HG03103 (cell line): ENCODE measurements around the gene PRR12.
A peak's percentile ranks its signal among the peaks of the same experiment; 100 is the strongest.

ENCODE experiments used
- ATAC-seq: cut with Tn5 transposase; IDR thresholded peaks from one replicate; pipeline ENCODE4 v1.9.1; 2021; ENCODE audit warnings: low read depth; ENCODE audit not compliant: unreplicated experiment

PRR12 gene

GRCh38 chr19:49564616-49565045 lies 26.4 kb upstream of the PRR12 start:
- no peak for ATAC-seq

- ATAC-seq = no peak
Observed at GRCh38 chr19:49565261-49565660, 25.7 kb upstream of the PRR12 start.

GRCh38 chr19:49566302-49566701 lies 24.7 kb upstream of the PRR12 start:
- no peak for ATAC-seq

- ATAC-seq = no peak
Observed at GRCh38 chr19:49567861-49568441, 23.0 kb upstream of the PRR12 start.

GRCh38 chr19:49570138-49570856 lies 20.7 kb upstream of the PRR12 start:
- ATAC-seq = no peak

GRCh38 chr19:49570997-49571676 lies 19.8 kb upstream of the PRR12 start:
- ATAC-seq = no peak

GRCh38 chr19:49573009-49573408 lies 18.0 kb upstream of the PRR12 start:
- ATAC-seq = no peak

GRCh38 chr19:49573425-49573824 lies 17.6 kb upstream of the PRR12 start:
- no peak for ATAC-seq

GRCh38 chr19:49574206-49574755 lies 16.7 kb upstream of the PRR12 start:
- no peak for ATAC-seq

- ATAC-seq = no peak
Observed at GRCh38 chr19:49579193-49579592, 11.8 kb upstream of the PRR12 start.

- ATAC-seq = no peak
Observed at GRCh38 chr19:49579947-49580263, 11.1 kb upstream of the PRR12 start.

GRCh38 chr19:49580264-49581006 lies 10.5 kb upstream of the PRR12 start, which contains the start of gene NOSIP:
TSS of gene NOSIP (minus strand) at chr19:49580556. CDS start at chr19:49560691, 19,865 bp downstream.
- ATAC-seq = peak; percentile 78

- ATAC-seq = no peak
Observed at GRCh38 chr19:49581007-49581508, 9.9 kb upstream of the PRR12 start, which contains the start of gene PRRG2. TSS of gene PRRG2 (plus strand) at chr19:49581316. CDS start at chr19:49583220, 1,904 bp downstream.

- ATAC-seq = no peak
Observed at GRCh38 chr19:49583239-49583638, 7.7 kb upstream of the PRR12 start.

- no peak for ATAC-seq
Observed at GRCh38 chr19:49585023-49585422, 6.0 kb upstream of the PRR12 start.

- ATAC-seq = no peak
Observed at GRCh38 chr19:49587227-49587626, 3.8 kb upstream of the PRR12 start.

GRCh38 chr19:49588365-49589122 lies 2.4 kb upstream of the PRR12 start:
- no peak for ATAC-seq

GRCh38 chr19:49589502-49589905 lies 1.5 kb upstream of the PRR12 start:
- ATAC-seq = no peak

GRCh38 chr19:49590071-49590970 lies 661 bp upstream of the PRR12 start:
- ATAC-seq = peak; percentile 58
